Neural crest cell (in vitro differentiated cells): Measurements from ENCODE around the gene PHF21A. TPM values are rescaled to one million over a fixed set of nuclear protein-coding genes. Genes with fewer than 3 reads are reported as not detected.

Source experiments
- DNase-seq: peaks from one replicate; pipeline ENCODE4 v3.0.0; 2021; ENCODE audit warnings: low read depth, mixed read lengths, low spot score
- H3K27ac Mint-ChIP-seq: one replicate; pipeline ENCODE4 v1.8.0; 2021; ENCODE audit warnings: mild to moderate bottlenecking, mixed read lengths; ENCODE audit not compliant: unreplicated experiment
- H3K27me3 Mint-ChIP-seq: 2 replicates; pipeline ENCODE4 v1.8.0; 2021; ENCODE audit warnings: low read depth, mild to moderate bottlenecking, mixed read lengths
- H3K36me3 Mint-ChIP-seq: 2 replicates; pipeline ENCODE4 v1.8.0; 2021; ENCODE audit warnings: low read depth, mild to moderate bottlenecking, mixed read lengths
- H3K4me1 Mint-ChIP-seq: 2 replicates; pipeline ENCODE4 v1.8.0; 2021; ENCODE audit warnings: mixed read lengths
- H3K4me3 Mint-ChIP-seq: one replicate; pipeline ENCODE4 v1.8.0; 2021; ENCODE audit warnings: mild to moderate bottlenecking, mixed read lengths
- H3K9me3 Mint-ChIP-seq: 2 replicates; pipeline ENCODE4 v1.8.0; 2021; ENCODE audit warnings: mixed read lengths
- total RNA-seq: library from RNA; stranded (reverse); gene quantifications from 2 replicates; pipeline ENCODE4 v1.2.1, GENCODE V29; 2021
- TF ChIP-seq, protein P1 (sequence below): fragments of 200-600 bp; sonication (generic); conservative IDR thresholded peaks from 2 replicates; pipeline ENCODE4 v1.5.0; 2021; ENCODE audit warnings: antibody characterized with exemption, mild to moderate bottlenecking

Gene PHF21A
- total RNA-seq, 1 donor from 2014 or later, result 56.5 TPM

DNA sequence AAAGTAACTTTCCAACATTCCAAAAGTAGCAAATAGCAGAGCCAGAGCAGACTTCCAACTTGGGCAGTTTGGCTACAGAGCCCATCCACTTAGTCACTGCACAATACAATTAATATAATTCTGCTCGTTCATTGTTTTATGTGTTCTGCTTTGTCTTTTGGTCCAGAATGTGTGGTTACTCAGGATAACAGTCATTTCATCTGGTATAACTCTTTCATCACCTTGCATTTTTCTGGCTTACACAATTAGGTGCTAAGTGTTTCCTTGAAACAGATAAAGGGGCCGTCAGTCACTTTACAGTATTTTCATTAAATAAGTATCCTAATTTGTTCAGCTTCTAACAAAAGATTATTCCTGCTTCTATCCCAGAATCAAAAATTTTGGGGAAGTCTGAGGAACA is 111.6 kb downstream of the PHF21A start:
- H3K9me3 Mint-ChIP-seq, result no peaks in the 10 kb centered on the region
- no peak overlapping the region for H3K4me3 Mint-ChIP-seq
- peaks cover 16% of the 10 kb centered on the region for H3K4me1 Mint-ChIP-seq
- DNase-seq, result no peak
- TF ChIP-seq, protein P1, sequence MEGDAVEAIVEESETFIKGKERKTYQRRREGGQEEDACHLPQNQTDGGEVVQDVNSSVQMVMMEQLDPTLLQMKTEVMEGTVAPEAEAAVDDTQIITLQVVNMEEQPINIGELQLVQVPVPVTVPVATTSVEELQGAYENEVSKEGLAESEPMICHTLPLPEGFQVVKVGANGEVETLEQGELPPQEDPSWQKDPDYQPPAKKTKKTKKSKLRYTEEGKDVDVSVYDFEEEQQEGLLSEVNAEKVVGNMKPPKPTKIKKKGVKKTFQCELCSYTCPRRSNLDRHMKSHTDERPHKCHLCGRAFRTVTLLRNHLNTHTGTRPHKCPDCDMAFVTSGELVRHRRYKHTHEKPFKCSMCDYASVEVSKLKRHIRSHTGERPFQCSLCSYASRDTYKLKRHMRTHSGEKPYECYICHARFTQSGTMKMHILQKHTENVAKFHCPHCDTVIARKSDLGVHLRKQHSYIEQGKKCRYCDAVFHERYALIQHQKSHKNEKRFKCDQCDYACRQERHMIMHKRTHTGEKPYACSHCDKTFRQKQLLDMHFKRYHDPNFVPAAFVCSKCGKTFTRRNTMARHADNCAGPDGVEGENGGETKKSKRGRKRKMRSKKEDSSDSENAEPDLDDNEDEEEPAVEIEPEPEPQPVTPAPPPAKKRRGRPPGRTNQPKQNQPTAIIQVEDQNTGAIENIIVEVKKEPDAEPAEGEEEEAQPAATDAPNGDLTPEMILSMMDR, result no peak
- no peaks in the 10 kb centered on the region for H3K36me3 Mint-ChIP-seq
- peaks cover 3% of the 10 kb centered on the region for H3K27me3 Mint-ChIP-seq
- no peak overlapping the region for H3K27ac Mint-ChIP-seq

DNA sequence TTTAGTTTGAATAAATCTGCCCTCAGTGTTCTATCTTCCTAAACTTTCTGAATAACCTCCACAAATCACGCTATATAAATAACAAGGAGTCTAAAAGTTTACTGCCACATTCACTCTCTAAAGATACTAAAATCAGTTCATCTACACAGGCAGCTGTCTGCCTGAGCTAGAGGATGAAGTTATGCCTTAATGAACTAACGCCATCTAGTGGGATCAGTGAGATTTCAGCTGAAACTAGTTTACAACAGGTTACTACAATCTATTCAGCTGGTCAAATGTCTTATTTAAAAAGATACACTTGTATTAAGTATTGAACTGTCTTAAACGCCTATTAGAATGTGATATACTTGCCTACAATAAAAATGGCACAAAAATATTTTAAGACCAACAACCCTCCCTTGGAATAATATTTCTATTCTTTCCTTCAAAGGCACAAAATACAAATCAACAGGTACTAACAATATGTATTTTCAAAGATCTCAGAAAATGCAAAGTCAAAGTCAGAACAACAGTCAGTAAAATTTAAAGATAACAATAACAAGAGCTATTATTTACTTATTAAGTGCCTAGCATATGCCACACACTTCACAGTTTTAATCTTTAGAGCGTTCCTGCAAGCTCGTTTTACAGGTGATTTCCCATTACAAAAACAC is 114.7 kb downstream of the PHF21A start:
- TF ChIP-seq, protein P1, result peak; percentile 80
- no peak overlapping the region for H3K27ac Mint-ChIP-seq
- H3K9me3 Mint-ChIP-seq, result no peaks in the 10 kb centered on the region
- DNase-seq, result peak; percentile 24
- no peaks in the 10 kb centered on the region for H3K27me3 Mint-ChIP-seq
- H3K36me3 Mint-ChIP-seq, result no peaks in the 10 kb centered on the region
- H3K4me3 Mint-ChIP-seq, result no peak overlapping the region
- H3K4me1 Mint-ChIP-seq, result peaks cover 8% of the 10 kb centered on the region

DNA sequence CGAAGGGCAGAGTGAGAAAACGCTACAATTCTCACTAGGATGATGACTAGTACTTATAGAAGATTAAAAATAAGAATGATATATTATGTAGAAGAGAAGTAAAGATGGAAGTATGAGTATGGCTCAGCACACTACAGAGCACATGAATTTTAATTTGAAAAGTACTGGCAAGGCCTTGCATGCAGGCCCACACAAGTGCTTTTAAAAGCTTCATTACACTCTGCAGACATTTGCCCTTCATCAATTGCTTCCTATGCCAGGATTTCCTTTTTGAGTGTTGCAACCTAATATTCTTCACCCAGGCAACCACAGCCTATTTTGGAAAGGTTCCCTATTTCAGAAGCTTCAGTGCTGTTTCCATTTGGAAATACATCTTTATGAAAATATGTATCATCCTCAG is 117.7 kb downstream of the PHF21A start:
- Mint-ChIP-seq H3K36me3 (no peaks in the 10 kb centered on the region), H3K9me3 (no peaks in the 10 kb centered on the region), H3K4me1 (peaks cover 10% of the 10 kb centered on the region), H3K27me3 (no peaks in the 10 kb centered on the region), H3K4me3 (no peak overlapping the region), H3K27ac (no peak overlapping the region)
- no peak for DNase-seq
- TF ChIP-seq, protein P1, result no peak

DNA sequence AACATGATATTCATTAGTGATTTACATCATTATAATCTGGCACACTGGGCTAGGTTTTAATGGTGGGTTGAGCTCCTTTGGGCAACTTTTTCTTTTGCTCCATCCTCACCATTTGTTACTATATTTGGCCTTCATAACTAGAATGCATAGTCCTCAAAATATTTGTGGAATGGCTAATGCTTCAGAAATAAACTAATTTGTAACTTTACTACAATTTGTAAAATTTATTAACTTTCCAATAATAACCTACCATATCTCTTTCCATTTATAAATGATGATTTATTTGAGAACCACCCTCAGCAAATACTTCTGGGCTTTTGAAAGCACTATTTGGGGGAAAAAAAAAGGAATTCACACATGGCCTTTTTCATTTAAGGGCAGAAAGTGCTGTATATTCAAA is 119.1 kb downstream of the PHF21A start:
- Mint-ChIP-seq H3K9me3 (no peaks in the 10 kb centered on the region), H3K4me1 (peaks cover 15% of the 10 kb centered on the region), H3K27ac (no peak overlapping the region), H3K36me3 (no peaks in the 10 kb centered on the region), H3K27me3 (no peaks in the 10 kb centered on the region), H3K4me3 (no peak overlapping the region)
- no peak for DNase-seq
- TF ChIP-seq, protein P1, result no peak

DNA sequence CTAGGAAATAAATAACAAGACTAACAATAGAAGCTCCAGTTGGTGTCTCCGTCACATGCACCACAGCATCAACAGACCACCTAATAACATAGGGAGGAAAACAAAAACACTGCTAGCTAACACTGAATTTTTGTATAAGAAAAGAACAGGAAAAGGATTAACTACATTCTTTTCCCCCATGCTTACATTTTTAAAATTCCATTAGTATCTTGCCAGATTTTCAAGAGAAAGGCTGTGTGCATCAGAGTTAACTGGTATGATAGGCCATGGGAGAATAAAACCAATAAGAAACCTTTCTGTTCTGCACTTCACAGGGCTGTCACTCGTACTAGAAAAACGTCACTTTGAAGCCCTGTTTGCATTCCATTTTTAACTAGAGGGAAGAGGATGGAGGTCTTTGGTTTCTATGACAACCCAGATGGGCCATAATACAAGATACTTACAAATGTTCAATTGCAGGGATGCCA is 119.8 kb downstream of the PHF21A start:
- Mint-ChIP-seq H3K4me1 (peaks cover 15% of the 10 kb centered on the region), H3K9me3 (no peaks in the 10 kb centered on the region), H3K27me3 (no peaks in the 10 kb centered on the region), H3K27ac (peak overlapping the region; percentile 46), H3K36me3 (no peaks in the 10 kb centered on the region), H3K4me3 (no peak overlapping the region)
- TF ChIP-seq, protein P1, result no peak
- DNase-seq, result no peak
